Subcutaneous abdominal adipose tissue (tissue), 5 donors: Measurements from ENCODE around the gene PRELP.
A peak's percentile ranks its signal among the peaks of the same experiment; 100 is the strongest.

ENCODE experiments used
- H3K27ac ChIP-seq: one replicate; pipeline ENCODE4 v1.7.0; 2013; ENCODE audit warnings: low read depth, mild to moderate bottlenecking, inconsistent platforms, low read length, moderate library complexity
- H3K27me3 ChIP-seq, 5 donors: one replicate each; pipeline ENCODE4 v1.7.0; 2013; ENCODE audit warnings: low read length in 5 of 5, inconsistent platforms in 1 of 5; ENCODE audit not compliant: control insufficient read depth in 5 of 5, insufficient read depth in 4 of 5
- H3K36me3 ChIP-seq, 5 donors: one replicate each; pipeline ENCODE4 v1.7.0; 2013; ENCODE audit warnings: low read length in 5 of 5; ENCODE audit not compliant: control insufficient read depth in 5 of 5, insufficient read depth in 5 of 5
- H3K4me1 ChIP-seq, 5 donors: one replicate each; pipeline ENCODE4 v1.7.0; 2013; ENCODE audit warnings: low read length in 5 of 5, mild to moderate bottlenecking in 3 of 5, moderate library complexity in 1 of 5; ENCODE audit not compliant: control insufficient read depth in 5 of 5, insufficient read depth in 5 of 5
- H3K4me3 ChIP-seq, 5 donors: one replicate each; pipeline ENCODE4 v1.7.0; 2013; ENCODE audit warnings: low read length in 5 of 5, low read depth in 1 of 5
- H3K9ac ChIP-seq, 5 donors: one replicate each; pipeline ENCODE4 v1.7.0; 2013; ENCODE audit warnings: low read length in 5 of 5, mild to moderate bottlenecking in 4 of 5, moderate library complexity in 3 of 5
- H3K9me3 ChIP-seq, 5 donors: one replicate each; pipeline ENCODE4 v1.7.0; 2013; ENCODE audit warnings: low read length in 5 of 5; ENCODE audit not compliant: control insufficient read depth in 5 of 5
- donor health status: healthy.
- donor health status: healthy.
- donor health status: healthy.
- donor health status: healthy.
- donor health status: healthy.

The PRELP gene

GRCh38 chr1:203475012-203475981 is at the start of gene PRELP:
TSS of gene PRELP (plus strand) at chr1:203475806. CDS start at chr1:203483185, 7,379 bp downstream.
- no peaks in the 10 kb centered on the region for H3K36me3 ChIP-seq
- H3K4me3 ChIP-seq = peak within 1 kb of the TSS; percentile 60 to 88 (median 79)
- H3K9me3 ChIP-seq = no peaks in the 10 kb centered on the region
- H3K27ac ChIP-seq = peak within 1 kb of the TSS; percentile 69
- H3K27me3 ChIP-seq = peaks cover 0 to 3% (median 0%) of the 10 kb centered on the region in 5 donors
- H3K4me1 ChIP-seq = peaks cover 8 to 50% (median 45%) of the 10 kb centered on the region in 5 donors
- H3K9ac ChIP-seq = peak within 1 kb of the TSS; percentile 32 to 82 (median 52)

- no peak overlapping the region for H3K9ac ChIP-seq
- H3K4me3 ChIP-seq = no peak overlapping the region
- H3K9me3 ChIP-seq = no peaks in the 10 kb centered on the region
- H3K27ac ChIP-seq = no peak overlapping the region
- peaks cover 0 to 5% (median 0%) of the 10 kb centered on the region in 5 donors for H3K27me3 ChIP-seq
- no peaks in the 10 kb centered on the region for H3K36me3 ChIP-seq
- H3K4me1 ChIP-seq = peaks cover 0 to 3% (median 0%) of the 10 kb centered on the region in 5 donors
Observed at GRCh38 chr1:203426366-203426765, 49.2 kb upstream of the PRELP start.

- peaks cover 0 to 3% (median 0%) of the 10 kb centered on the region in 5 donors for H3K4me1 ChIP-seq
- H3K9ac ChIP-seq = no peak overlapping the region
- H3K9me3 ChIP-seq = no peaks in the 10 kb centered on the region
- no peak overlapping the region for H3K27ac ChIP-seq
- H3K4me3 ChIP-seq = no peak overlapping the region
- H3K36me3 ChIP-seq = no peaks in the 10 kb centered on the region
- peaks cover 0 to 5% (median 0%) of the 10 kb centered on the region in 5 donors for H3K27me3 ChIP-seq
Observed at GRCh38 chr1:203426870-203427269, 48.7 kb upstream of the PRELP start.

GRCh38 chr1:203427451-203427850 is 48.2 kb upstream of the PRELP start:
- Histone ChIP-seq H3K4me3 (no peak overlapping the region), H3K27me3 (peaks cover 0 to 5% (median 0%) of the 10 kb centered on the region in 5 donors), H3K27ac (no peak overlapping the region), H3K9me3 (no peaks in the 10 kb centered on the region), H3K4me1 (peaks cover 0 to 3% (median 0%) of the 10 kb centered on the region in 5 donors), H3K9ac (no peak overlapping the region), H3K36me3 (no peaks in the 10 kb centered on the region)

GRCh38 chr1:203428981-203429599 is 46.5 kb upstream of the PRELP start:
- Histone ChIP-seq H3K4me3 (no peak overlapping the region), H3K27ac (no peak overlapping the region), H3K27me3 (peaks cover 0 to 5% (median 0%) of the 10 kb centered on the region in 5 donors), H3K4me1 (peaks cover 0 to 3% (median 0%) of the 10 kb centered on the region in 5 donors), H3K9me3 (no peaks in the 10 kb centered on the region), H3K9ac (no peak overlapping the region), H3K36me3 (no peaks in the 10 kb centered on the region)

GRCh38 chr1:203435615-203436014 is 40.0 kb upstream of the PRELP start:
- Histone ChIP-seq H3K27me3 (no peaks in the 10 kb centered on the region), H3K9me3 (no peaks in the 10 kb centered on the region), H3K4me1 (peaks cover 0 to 8% (median 5%) of the 10 kb centered on the region in 5 donors), H3K36me3 (no peaks in the 10 kb centered on the region), H3K4me3 (no peak overlapping the region), H3K27ac (no peak overlapping the region), H3K9ac (no peak overlapping the region)

GRCh38 chr1:203437696-203438315 is 37.8 kb upstream of the PRELP start:
- peaks cover 0 to 28% (median 21%) of the 10 kb centered on the region in 5 donors for H3K4me1 ChIP-seq
- no peaks in the 10 kb centered on the region for H3K27me3 ChIP-seq
- no peaks in the 10 kb centered on the region for H3K36me3 ChIP-seq
- H3K27ac ChIP-seq = no peak overlapping the region
- H3K9ac ChIP-seq = no peak overlapping the region
- no peaks in the 10 kb centered on the region for H3K9me3 ChIP-seq
- H3K4me3 ChIP-seq = no peak overlapping the region

- H3K4me3 ChIP-seq = no peak overlapping the region
- H3K36me3 ChIP-seq = no peaks in the 10 kb centered on the region
- no peaks in the 10 kb centered on the region for H3K9me3 ChIP-seq
- no peak overlapping the region for H3K27ac ChIP-seq
- no peaks in the 10 kb centered on the region for H3K27me3 ChIP-seq
- H3K9ac ChIP-seq = no peak overlapping the region
- H3K4me1 ChIP-seq = peaks cover 0 to 30% (median 23%) of the 10 kb centered on the region in 5 donors
Observed at GRCh38 chr1:203439131-203439730, 36.4 kb upstream of the PRELP start.

- Histone ChIP-seq H3K4me3 (no peak overlapping the region), H3K9ac (no peak overlapping the region), H3K9me3 (peaks cover 0 to 9% (median 6%) of the 10 kb centered on the region in 5 donors), H3K36me3 (no peaks in the 10 kb centered on the region), H3K27me3 (no peaks in the 10 kb centered on the region), H3K4me1 (peaks cover 0 to 30% (median 23%) of the 10 kb centered on the region in 5 donors), H3K27ac (peak overlapping the region; percentile 71)
Observed at GRCh38 chr1:203440771-203441170, 34.8 kb upstream of the PRELP start.
